ENCODE data around the gene DDB1. TPM values are rescaled to one million over a fixed set of nuclear protein-coding genes. Genes with fewer than 3 reads are reported as not detected.

DDB1 gene
- polyA plus RNA-seq, 1 experiment, result 340 TPM

- ChIA-PET CTCF (interaction anchor here (1.2 to 1.7 kb wide), 2 partner anchors 17 to 32 kb away, joined by 3 to 9 read pairs; no protein-coding TSS in a partner anchor), POLR2A (interaction anchor here (2.2 kb wide), 1 partner anchor 8 kb away, joined by 7 read pairs; the partner anchor contains the start of gene CYB561A3)
- Histone ChIP-seq H3K9me3 (ENCODE audit: control insufficient read depth, insufficient read depth, low read length) (no peaks in the 10 kb centered on the region), H3K27ac (ENCODE audit: low read depth, low read length) (no peak overlapping the region), H3K27me3 (ENCODE audit: control insufficient read depth, insufficient read depth, low read length) (no peaks in the 10 kb centered on the region), H3K4me3 (ENCODE audit: low read depth, low read length) (no peak overlapping the region)
- TF ChIP-seq CTCF (IDR thresholded peaks at IDR 0.05; ENCODE audit: low read depth, low read length), result no peak
- DNase-seq (ENCODE audit: low read depth, low spot score), result no peak
These were observed 20.5 kb upstream of the DDB1 start for GRCh38 chr11:61353131-61354067.

- Histone ChIP-seq H3K4me3 (ENCODE audit: low read depth, low read length) (no peak overlapping the region), H3K9me3 (ENCODE audit: control insufficient read depth, insufficient read depth, low read length) (no peaks in the 10 kb centered on the region), H3K27me3 (ENCODE audit: control insufficient read depth, insufficient read depth, low read length) (no peaks in the 10 kb centered on the region), H3K27ac (ENCODE audit: low read depth, low read length) (no peak overlapping the region)
- POLR2A ChIA-PET, result interaction anchor here (2.2 kb wide), 1 partner anchor 9 kb away, joined by 7 read pairs; the partner anchor contains the start of gene CYB561A3
- CTCF ChIA-PET, result interaction anchor here (1.0 to 1.4 kb wide), 2 partner anchors 16 to 34 kb away, joined by 3 to 9 read pairs; no protein-coding TSS in a partner anchor
- TF ChIP-seq CTCF (IDR thresholded peaks at IDR 0.05; ENCODE audit: low read depth, low read length), result no peak
- DNase-seq (ENCODE audit: low read depth, low spot score), result no peak
These were observed 19.1 kb upstream of the DDB1 start for GRCh38 chr11:61352038-61352437.

- H3K4me3 ChIP-seq (ENCODE audit: low read depth, low read length), result no peak overlapping the region
- no peak for TF ChIP-seq CTCF (IDR thresholded peaks at IDR 0.05; ENCODE audit: low read depth, low read length)
- DNase-seq (ENCODE audit: low read depth, low spot score), result no peak
- no peak overlapping the region for H3K27ac ChIP-seq (ENCODE audit: low read depth, low read length)
- CTCF ChIA-PET, result no interaction called here
- no peaks in the 10 kb centered on the region for H3K27me3 ChIP-seq (ENCODE audit: control insufficient read depth, insufficient read depth, low read length)
- no peaks in the 10 kb centered on the region for H3K9me3 ChIP-seq (ENCODE audit: control insufficient read depth, insufficient read depth, low read length)
- POLR2A ChIA-PET, result interaction anchor here (1.8 kb wide), 1 partner anchor 23 kb away, joined by 5 read pairs; no protein-coding TSS in a partner anchor
These were observed 17.9 kb upstream of the DDB1 start for GRCh38 chr11:61350803-61351202.

- no peak for TF ChIP-seq CTCF (IDR thresholded peaks at IDR 0.05; ENCODE audit: low read depth, low read length)
- Histone ChIP-seq H3K27me3 (ENCODE audit: control insufficient read depth, insufficient read depth, low read length) (no peaks in the 10 kb centered on the region), H3K27ac (ENCODE audit: low read depth, low read length) (no peak overlapping the region), H3K4me3 (ENCODE audit: low read depth, low read length) (no peak overlapping the region), H3K9me3 (ENCODE audit: control insufficient read depth, insufficient read depth, low read length) (no peaks in the 10 kb centered on the region)
- CTCF ChIA-PET, result no interaction called here
- POLR2A ChIA-PET, result interaction anchor here (1.8 kb wide), 1 partner anchor 22 kb away, joined by 5 read pairs; no protein-coding TSS in a partner anchor
- no peak for DNase-seq (ENCODE audit: low read depth, low spot score)
These were observed 17.4 kb upstream of the DDB1 start for GRCh38 chr11:61350336-61350735.

- CTCF ChIA-PET, result interaction anchor here (2.9 kb wide), 1 partner anchor 14 kb away, joined by 17 read pairs; no protein-coding TSS in a partner anchor
- DNase-seq (ENCODE audit: low read depth, low spot score), result no peak
- H3K9me3 ChIP-seq (ENCODE audit: control insufficient read depth, insufficient read depth, low read length), result no peaks in the 10 kb centered on the region
- POLR2A ChIA-PET, result interaction anchor here (1.8 to 2.8 kb wide), 2 partner anchors 11 to 22 kb away, joined by 5 to 19 read pairs; partner anchors contain the start of genes CYB561A3 and TMEM138
- H3K27ac ChIP-seq (ENCODE audit: low read depth, low read length), result no peak overlapping the region
- no peaks in the 10 kb centered on the region for H3K27me3 ChIP-seq (ENCODE audit: control insufficient read depth, insufficient read depth, low read length)
- TF ChIP-seq CTCF (IDR thresholded peaks at IDR 0.05; ENCODE audit: low read depth, low read length), result no peak
- no peak overlapping the region for H3K4me3 ChIP-seq (ENCODE audit: low read depth, low read length)
These were observed 17.0 kb upstream of the DDB1 start for GRCh38 chr11:61349916-61350315.

Measured in AG04450 (cell line).